IMR-90 (cell line): ENCODE measurements around the gene FAM83B. TPM values are rescaled to one million over a fixed set of nuclear protein-coding genes. Genes with fewer than 3 reads are reported as not detected.
"Not testable (repeated sequence)": the region's sequence is repeated elsewhere in the genome, so short reads cannot be mapped to it uniquely, and the experiment has no call there.

Source experiments
- ATAC-seq: fragments of 200-7000 bp; cut with Tn5 transposase; 2 replicates; pipeline ENCODE4 v1.9.1; 2020; ENCODE audit warnings: low read depth, mild to moderate bottlenecking, moderate library complexity
- BruUV-seq: library from RNA; stranded (reverse); fragments of 400-500 nt; replicated peaks from 2 replicates; lab custom pipeline; 2021; lab: Mats Ljungman, UMichigan
- CTCF ChIA-PET: fragments of 300-600 bp; formaldehyde crosslinking; extraction: SDS; loops from one replicate; lab custom pipeline; 2021; ENCODE audit warnings: antibody characterized with exemption; lab: Yijun Ruan, JAX
- POLR2A ChIA-PET: fragments of 300-600 bp; sonication (Branson Sonifier 250); formaldehyde crosslinking; loops from one replicate; lab custom pipeline; 2022; ENCODE audit warnings: antibody characterized with exemption; ENCODE audit not compliant: unreplicated experiment; lab: Charles Lee
- DNase-seq: peaks from one replicate; pipeline ENCODE4 v3.0.0; 2013
- H2AFZ ChIP-seq: replicated peaks from 2 replicates; pipeline ENCODE3; 2013; ENCODE audit warnings: low read length, mild to moderate bottlenecking; ENCODE audit not compliant: poor library complexity
- H2AK5ac ChIP-seq: 2 replicates; pipeline ENCODE4 v1.6.1; 2013; ENCODE audit warnings: low read depth, low read length, inconsistent platforms
- H2AK9ac ChIP-seq: replicated peaks from 2 replicates; pipeline ENCODE3; 2013; ENCODE audit warnings: mild to moderate bottlenecking, low read depth, low read length, moderate library complexity; ENCODE audit not compliant: poor library complexity
- H2BK120ac ChIP-seq: 2 replicates; pipeline ENCODE4 v1.6.1; 2013; ENCODE audit warnings: low read depth, low read length, inconsistent platforms
- H2BK15ac ChIP-seq: 3 replicates; pipeline ENCODE4 v1.6.1; 2013; ENCODE audit warnings: low read depth, low read length, inconsistent platforms
- H2BK20ac ChIP-seq: 2 replicates; pipeline ENCODE4 v1.6.1; 2013; ENCODE audit warnings: low read depth, mild to moderate bottlenecking, inconsistent platforms, low read length, moderate library complexity
- H2BK5ac ChIP-seq: 2 replicates; pipeline ENCODE4 v1.6.1; 2013; ENCODE audit warnings: mild to moderate bottlenecking, low read depth, low read length, inconsistent platforms; ENCODE audit not compliant: poor library complexity, severe bottlenecking
- H3K14ac ChIP-seq: replicated peaks from 2 replicates; pipeline ENCODE4 v1.6.1; 2013; ENCODE audit warnings: low read depth, low read length, inconsistent platforms
- H3K18ac ChIP-seq: 2 replicates; pipeline ENCODE4 v1.6.1; 2013; ENCODE audit warnings: low read depth, low read length, control low read depth
- H3K23ac ChIP-seq: 2 replicates; pipeline ENCODE4 v1.6.1; 2013; ENCODE audit warnings: low read depth, low read length, inconsistent platforms
- H3K27ac ChIP-seq: 2 replicates; pipeline ENCODE4 v1.5.1; 2013; ENCODE audit warnings: mild to moderate bottlenecking, control low read depth, low read length; ENCODE audit not compliant: insufficient read depth
- H3K27me3 ChIP-seq: 2 replicates; pipeline ENCODE4 v1.6.1; 2013; ENCODE audit warnings: low read length; ENCODE audit not compliant: control insufficient read depth, insufficient read depth
- H3K36me3 ChIP-seq: 2 replicates; pipeline ENCODE4 v1.6.1; 2013; ENCODE audit warnings: low read length, mixed read lengths; ENCODE audit not compliant: control insufficient read depth, insufficient read depth
- H3K4ac ChIP-seq: 2 replicates; pipeline ENCODE4 v1.6.1; 2013; ENCODE audit warnings: low read depth, low read length, inconsistent platforms
- H3K4me1 ChIP-seq: 2 replicates; pipeline ENCODE4 v1.6.1; 2013; ENCODE audit warnings: low read length, mixed read lengths; ENCODE audit not compliant: control insufficient read depth, insufficient read depth
- H3K4me2 ChIP-seq: 2 replicates; pipeline ENCODE4 v1.6.1; 2013; ENCODE audit warnings: low read depth, mild to moderate bottlenecking, control low read depth, low read length, moderate library complexity
- H3K4me3 ChIP-seq: 2 replicates; pipeline ENCODE4 v1.5.1; 2013; ENCODE audit warnings: low read depth, mild to moderate bottlenecking, control low read depth, low read length, moderate library complexity; ENCODE audit not compliant: insufficient read depth
- H3K56ac ChIP-seq: 2 replicates; pipeline ENCODE4 v1.6.1; 2013; ENCODE audit warnings: low read length, inconsistent platforms; ENCODE audit not compliant: insufficient read depth; ENCODE audit errors: extremely low read depth
- H3K79me1 ChIP-seq, 2 experiments: 2 replicates each; pipeline ENCODE4 v1.6.1; 2013; ENCODE audit warnings: low read length in 2 of 2, inconsistent platforms in 1 of 2, low read depth in 1 of 2
- H3K9ac ChIP-seq: 2 replicates; pipeline ENCODE4 v1.6.1; 2013; ENCODE audit warnings: low read depth, low read length, control low read depth
- H3K9me1 ChIP-seq: 2 replicates; pipeline ENCODE4 v1.6.1; 2013; ENCODE audit warnings: low read length, inconsistent platforms; ENCODE audit not compliant: insufficient read depth
- H3K9me3 ChIP-seq: 2 replicates; pipeline ENCODE4 v1.6.1; 2013; ENCODE audit warnings: low read length; ENCODE audit not compliant: control insufficient read depth, insufficient read depth
- H4K20me1 ChIP-seq: 2 replicates; pipeline ENCODE4 v1.6.1; 2013; ENCODE audit warnings: low read length, inconsistent platforms; ENCODE audit not compliant: insufficient read depth
- H4K5ac ChIP-seq: 2 replicates; pipeline ENCODE4 v1.6.1; 2013; ENCODE audit warnings: mild to moderate bottlenecking, low read depth, low read length, control low read depth
- H4K8ac ChIP-seq, 2 experiments: 2 replicates each; pipeline ENCODE4 v1.6.1; 2013; ENCODE audit warnings: low read depth in 2 of 2, low read length in 2 of 2, control low read depth in 1 of 2, inconsistent platforms in 1 of 2
- H4K91ac ChIP-seq: 2 replicates; pipeline ENCODE4 v1.6.1; 2013; ENCODE audit warnings: low read depth, low read length, inconsistent platforms; ENCODE audit not compliant: insufficient read depth
- dilution Hi-C: fragments of 300-500 bp; cut with HindIII; formaldehyde crosslinking; loops from one replicate; pipeline ENCODE4 v1.14.3; 2018; ENCODE audit warnings: low sequenced_read_pairs; ENCODE audit not compliant: unreplicated experiment
- in situ Hi-C: fragments of 300-500 bp; cut with MboI; formaldehyde crosslinking; loops from 3 replicates; pipeline ENCODE4 v1.14.3; 2019; ENCODE audit warnings: low sequenced_read_pairs, inconsistent platforms, mixed read lengths
- intact Hi-C: fragments of 100-400 bp; cut with micrococcal nuclease; formaldehyde crosslinking; loops from 2 replicates; pipeline ENCODE4 v1.10.0; 2022
- polyA plus RNA-seq, 3 experiments: library from polyadenylated mRNA; depleted of rRNA; stranded (reverse); fragments of >200 nt; gene quantifications; 2 replicates each; pipeline ENCODE4 v1.2.3, GENCODE V29; 2012; ENCODE audit warnings: low replicate concordance in 1 of 3
- total RNA-seq: library from RNA; depleted of rRNA; stranded (reverse); fragments of >200 nt; gene quantifications from 2 replicates; pipeline ENCODE4 v1.2.3, GENCODE V29; 2012

The FAM83B gene
- total and polyA plus RNA-seq, 2 of the 4 experiments (the other 2 are of a cell fraction): 0.02 to 0.18 TPM

DNA sequence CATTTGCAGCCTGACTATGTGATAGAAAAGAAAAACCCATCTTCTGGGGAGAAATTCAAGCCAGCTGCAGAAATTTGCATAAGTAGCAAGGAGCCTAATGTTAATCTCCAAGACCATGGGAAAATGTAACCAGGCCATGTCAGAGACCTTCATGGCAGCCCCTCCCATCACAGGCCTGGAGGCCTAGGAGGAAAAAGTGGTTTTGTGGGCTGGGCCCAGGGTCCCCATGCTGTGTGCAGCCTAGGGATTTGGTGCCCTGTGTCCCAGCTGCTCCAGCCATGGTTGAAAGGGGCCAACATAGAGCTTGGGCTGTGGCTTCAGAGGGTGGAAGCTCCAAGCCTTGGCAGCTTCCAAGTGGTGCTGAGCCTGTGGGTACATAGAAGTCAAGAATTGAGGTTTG is 49.7 kb upstream of the FAM83B start:
- intact Hi-C loops, H4K91ac ChIP-seq, DNase-seq, H2BK15ac ChIP-seq, H2AK9ac ChIP-seq, ATAC-seq, CTCF ChIA-PET, H3K14ac ChIP-seq, H4K8ac ChIP-seq, H2AFZ ChIP-seq, POLR2A ChIA-PET, H4K20me1 ChIP-seq, H3K4me1 ChIP-seq, dilution Hi-C loops, H3K4me3 ChIP-seq, H3K4me2 ChIP-seq, H3K36me3 ChIP-seq, in situ Hi-C loops, H3K56ac ChIP-seq, H3K9ac ChIP-seq, H3K27me3 ChIP-seq, H2BK5ac ChIP-seq, H3K27ac ChIP-seq, H2AK5ac ChIP-seq, H3K4ac ChIP-seq, H2BK20ac ChIP-seq, H3K9me1 ChIP-seq, H3K9me3 ChIP-seq, H2BK120ac ChIP-seq, H3K79me1 ChIP-seq, H4K5ac ChIP-seq, BruUV-seq, H3K23ac ChIP-seq, H3K18ac ChIP-seq: not testable (repeated sequence)
